ENCODE measurements around the gene EIF3A.

Gene EIF3A

DNA sequence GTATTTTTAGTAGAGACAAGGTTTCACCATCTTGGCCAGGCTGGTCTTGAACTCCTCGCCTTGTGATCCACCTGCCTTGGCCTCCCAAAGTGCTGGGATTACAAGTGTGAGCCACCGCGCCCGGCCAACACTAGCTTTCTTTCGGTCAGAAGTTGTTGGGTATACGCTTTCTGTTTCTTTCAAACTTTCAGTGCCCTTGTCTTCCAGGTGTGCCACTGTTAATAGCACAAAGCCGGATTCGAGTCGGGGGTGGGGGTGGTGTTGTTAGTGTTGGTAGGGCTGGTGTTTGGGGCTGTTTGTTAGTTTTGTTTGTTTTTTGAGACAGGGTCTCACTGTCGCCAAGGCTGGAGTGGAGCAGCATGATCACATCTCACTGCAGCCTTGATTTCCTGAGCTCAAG, 84.9 kb downstream of the EIF3A start:
- no peak overlapping the region for H3K9ac ChIP-seq (ENCODE audit: insufficient read length)
- no peak overlapping the region for H3K27ac ChIP-seq
- no peaks in the 10 kb centered on the region for H3K36me3 ChIP-seq (ENCODE audit: insufficient read depth, low read length)
- H3K4me3 ChIP-seq, result no peak overlapping the region
- DNase-seq (ENCODE audit: low read depth, low spot score), result no peak
- TF ChIP-seq FOXP2 (optimal IDR thresholded peaks at IDR 0.05; ENCODE audit: control extremely low read depth, extremely low read length, insufficient read depth), result no peak
- no peak for TF ChIP-seq EZH2 (IDR thresholded peaks at IDR 0.05)
- TF ChIP-seq POLR2AphosphoS5 (IDR thresholded peaks at IDR 0.05; ENCODE audit: borderline replicate concordance, low read depth, low read length), result no peak
- no peaks in the 10 kb centered on the region for H3K9me3 ChIP-seq (ENCODE audit: low read depth, low read length)

DNA sequence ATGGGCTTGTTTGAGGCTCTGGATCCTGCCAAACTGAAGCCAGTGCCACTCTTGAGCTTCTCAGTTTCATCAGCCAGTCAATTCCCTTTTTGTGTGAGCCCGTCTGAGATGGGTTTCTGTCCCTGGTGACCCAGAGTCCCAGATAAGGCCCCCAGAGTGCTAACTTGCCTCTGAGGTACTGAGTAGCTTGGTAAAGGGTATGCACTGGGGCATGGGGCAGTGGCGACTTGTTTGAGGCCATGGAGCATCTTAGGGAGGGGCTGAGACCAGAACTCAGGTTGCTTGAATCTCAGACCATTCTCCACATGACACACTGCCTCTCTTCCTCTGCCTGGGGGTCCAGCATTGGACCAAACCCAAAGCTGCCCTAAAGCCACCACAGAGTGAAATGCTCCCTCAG, 86.3 kb downstream of the EIF3A start:
- Histone ChIP-seq H3K9ac (ENCODE audit: insufficient read length) (no peak overlapping the region), H3K27ac (no peak overlapping the region), H3K9me3 (ENCODE audit: low read depth, low read length) (no peaks in the 10 kb centered on the region), H3K4me3 (no peak overlapping the region), H3K36me3 (ENCODE audit: insufficient read depth, low read length) (no peaks in the 10 kb centered on the region)
- no peak for DNase-seq (ENCODE audit: low read depth, low spot score)
- TF ChIP-seq FOXP2 (optimal IDR thresholded peaks at IDR 0.05; ENCODE audit: control extremely low read depth, extremely low read length, insufficient read depth), result no peak
- no peak for TF ChIP-seq EZH2 (IDR thresholded peaks at IDR 0.05)
- no peak for TF ChIP-seq POLR2AphosphoS5 (IDR thresholded peaks at IDR 0.05; ENCODE audit: borderline replicate concordance, low read depth, low read length)

DNA sequence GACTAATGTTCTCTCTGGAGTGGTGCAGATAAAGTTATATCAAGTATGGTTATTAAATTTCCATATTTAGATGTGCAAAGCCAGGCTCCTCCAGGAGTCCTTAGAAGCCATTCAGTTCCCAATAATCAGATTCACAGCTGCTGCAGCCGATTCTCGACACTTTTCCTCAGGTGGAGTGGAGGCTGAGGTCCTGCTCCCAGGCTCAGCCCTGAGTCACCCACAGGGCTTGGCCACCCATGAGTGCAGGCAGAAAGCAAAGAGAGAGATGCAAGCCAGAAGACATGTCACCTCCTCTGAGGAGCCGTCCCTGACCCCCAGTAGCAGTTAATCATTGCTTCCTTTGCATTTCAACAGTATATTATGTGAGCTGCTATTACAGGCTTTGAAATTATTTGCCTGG, 87.4 kb downstream of the EIF3A start:
- no peak overlapping the region for H3K27ac ChIP-seq
- TF ChIP-seq POLR2AphosphoS5 (IDR thresholded peaks at IDR 0.05; ENCODE audit: borderline replicate concordance, low read depth, low read length) (no peak), FOXP2 (optimal IDR thresholded peaks at IDR 0.05; ENCODE audit: control extremely low read depth, extremely low read length, insufficient read depth) (no peak), EZH2 (IDR thresholded peaks at IDR 0.05) (no peak)
- no peak overlapping the region for H3K4me3 ChIP-seq
- no peaks in the 10 kb centered on the region for H3K36me3 ChIP-seq (ENCODE audit: insufficient read depth, low read length)
- no peak for DNase-seq (ENCODE audit: low read depth, low spot score)
- no peaks in the 10 kb centered on the region for H3K9me3 ChIP-seq (ENCODE audit: low read depth, low read length)
- no peak overlapping the region for H3K9ac ChIP-seq (ENCODE audit: insufficient read length)

DNA sequence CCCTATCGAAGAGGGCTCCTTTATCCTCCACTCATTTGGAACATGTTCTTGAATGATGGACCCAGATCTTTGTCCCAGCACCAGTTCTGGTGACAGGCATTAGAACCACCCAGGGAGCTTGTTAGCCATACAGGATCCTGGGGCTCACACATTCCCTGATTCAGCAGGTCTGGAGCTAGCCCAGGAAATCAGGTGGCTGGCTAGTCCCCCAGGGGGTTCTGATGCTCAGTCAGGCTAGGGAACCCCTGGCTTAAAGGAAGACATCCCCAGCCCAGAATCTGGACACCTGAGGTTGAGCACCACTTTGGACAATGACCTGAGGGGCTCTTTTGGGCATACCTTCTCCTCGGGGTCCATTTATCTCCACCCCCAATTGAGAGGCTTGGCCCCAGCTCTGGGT, 88.1 kb downstream of the EIF3A start:
- no peak overlapping the region for H3K27ac ChIP-seq
- DNase-seq (ENCODE audit: low read depth, low spot score), result no peak

DNA sequence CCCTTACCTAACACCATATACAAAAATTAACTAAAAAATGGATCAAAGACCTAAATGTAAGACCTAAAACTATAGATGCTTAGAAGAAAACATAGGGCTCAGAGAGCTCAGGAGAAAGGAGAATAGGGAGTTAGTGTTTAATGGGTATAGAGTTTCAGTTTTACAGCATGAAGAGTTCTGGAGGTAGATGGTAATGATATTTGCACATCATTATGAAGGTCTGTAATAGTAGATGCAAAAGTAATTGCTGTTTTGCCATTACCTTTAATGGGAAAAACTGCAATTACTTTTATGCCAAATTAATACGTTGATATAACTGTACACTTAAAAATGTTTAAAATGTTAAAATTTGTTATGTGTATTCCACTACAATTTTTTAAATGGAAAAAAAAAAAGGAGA, 90.3 kb downstream of the EIF3A start:
- Histone ChIP-seq H3K27ac (no peak overlapping the region), H3K9ac (ENCODE audit: insufficient read length) (no peak overlapping the region), H3K9me3 (ENCODE audit: low read depth, low read length) (no peaks in the 10 kb centered on the region), H3K4me3 (no peak overlapping the region), H3K36me3 (ENCODE audit: insufficient read depth, low read length) (no peaks in the 10 kb centered on the region)
- DNase-seq (ENCODE audit: low read depth, low spot score), result no peak
- TF ChIP-seq FOXP2 (optimal IDR thresholded peaks at IDR 0.05; ENCODE audit: control extremely low read depth, extremely low read length, insufficient read depth) (no peak), EZH2 (IDR thresholded peaks at IDR 0.05) (no peak), POLR2AphosphoS5 (IDR thresholded peaks at IDR 0.05; ENCODE audit: borderline replicate concordance, low read depth, low read length) (no peak)

More for the DNA sequence above, 88.1 kb downstream of the EIF3A start:
- no peak overlapping the region for H3K9ac ChIP-seq (ENCODE audit: insufficient read length)
- no peak overlapping the region for H3K4me3 ChIP-seq
- no peaks in the 10 kb centered on the region for H3K36me3 ChIP-seq (ENCODE audit: insufficient read depth, low read length)
- H3K9me3 ChIP-seq (ENCODE audit: low read depth, low read length), result no peaks in the 10 kb centered on the region
- TF ChIP-seq EZH2 (IDR thresholded peaks at IDR 0.05), result no peak
- TF ChIP-seq POLR2AphosphoS5 (IDR thresholded peaks at IDR 0.05; ENCODE audit: borderline replicate concordance, low read depth, low read length), result no peak
- no peak for TF ChIP-seq FOXP2 (optimal IDR thresholded peaks at IDR 0.05; ENCODE audit: control extremely low read depth, extremely low read length, insufficient read depth)

DNA sequence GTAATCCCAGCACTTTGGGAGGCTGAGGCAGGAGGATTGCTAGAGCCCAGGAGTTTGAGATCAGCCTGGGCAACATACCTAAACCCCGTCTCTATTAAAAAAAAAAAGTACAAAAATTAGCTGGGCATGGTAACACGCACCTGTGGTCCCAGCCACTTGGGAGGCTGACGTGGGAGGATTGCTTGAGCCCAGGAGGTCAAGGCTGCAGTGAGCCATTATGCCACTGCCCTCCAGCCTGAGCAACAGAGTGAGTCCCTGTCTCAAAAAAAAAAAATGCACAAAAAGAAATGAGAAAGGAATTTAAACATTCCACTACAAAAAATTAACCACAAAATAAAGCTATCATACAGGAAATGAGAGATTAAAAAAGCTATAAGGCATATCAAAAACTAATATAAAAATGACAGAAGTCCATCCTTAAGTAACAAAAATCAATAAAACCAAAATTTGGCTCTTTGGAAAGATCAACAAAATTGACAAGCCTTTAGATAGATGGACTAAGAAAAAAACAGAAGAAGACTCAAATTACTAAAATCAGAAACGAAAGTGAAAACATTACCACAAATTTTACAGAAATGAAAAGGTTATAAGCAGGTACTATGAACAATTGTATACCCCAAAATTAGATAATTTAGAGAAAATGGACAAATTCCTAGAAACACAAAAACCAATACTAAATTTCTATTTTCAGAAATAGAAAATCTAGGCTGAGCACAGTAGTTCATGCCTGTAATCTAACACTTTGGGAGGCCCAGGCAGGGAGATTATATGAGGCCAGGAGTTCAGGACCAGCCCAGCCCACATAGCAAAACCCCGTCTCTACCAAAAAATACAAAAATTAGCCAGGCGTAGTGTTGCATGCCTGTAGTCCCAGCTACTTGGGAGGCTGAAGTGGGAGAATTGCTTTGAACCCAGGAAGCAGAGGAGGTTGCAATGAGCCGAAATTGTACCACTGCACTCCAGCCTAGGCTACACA, 93.5 kb downstream of the EIF3A start:
- H3K27ac ChIP-seq, result no peak overlapping the region
- H3K36me3 ChIP-seq (ENCODE audit: insufficient read depth, low read length), result no peaks in the 10 kb centered on the region
- no peak overlapping the region for H3K4me3 ChIP-seq
- no peak overlapping the region for H3K9ac ChIP-seq (ENCODE audit: insufficient read length)
- H3K9me3 ChIP-seq (ENCODE audit: low read depth, low read length), result no peaks in the 10 kb centered on the region
- no peak for DNase-seq (ENCODE audit: low read depth, low spot score)
- TF ChIP-seq POLR2AphosphoS5 (IDR thresholded peaks at IDR 0.05; ENCODE audit: borderline replicate concordance, low read depth, low read length), result no peak
- TF ChIP-seq FOXP2 (optimal IDR thresholded peaks at IDR 0.05; ENCODE audit: control extremely low read depth, extremely low read length, insufficient read depth), result no peak
- no peak for TF ChIP-seq EZH2 (IDR thresholded peaks at IDR 0.05)

DNA sequence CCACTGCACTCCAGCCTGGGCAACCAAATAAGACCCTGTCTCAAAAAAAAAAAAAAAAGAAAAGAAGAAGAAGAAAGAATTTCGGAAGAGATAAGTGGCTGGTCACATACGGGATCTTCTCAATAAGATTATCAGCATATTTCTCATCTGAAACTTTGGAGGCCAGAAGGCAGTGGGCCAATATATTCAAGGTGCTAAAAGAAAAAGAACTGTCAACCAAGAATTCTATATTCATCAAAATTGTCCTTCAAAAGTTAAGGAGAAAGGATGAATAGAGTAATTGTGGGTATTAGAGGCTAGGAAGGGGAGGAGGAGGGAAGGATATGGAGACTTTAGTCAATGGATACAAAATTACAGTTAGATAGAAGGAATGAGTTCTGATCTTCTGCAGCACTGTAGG, 95.0 kb downstream of the EIF3A start:
- H3K9ac ChIP-seq (ENCODE audit: insufficient read length), result no peak overlapping the region
- no peak overlapping the region for H3K4me3 ChIP-seq
- H3K9me3 ChIP-seq (ENCODE audit: low read depth, low read length), result no peaks in the 10 kb centered on the region
- no peak for DNase-seq (ENCODE audit: low read depth, low spot score)
- no peak overlapping the region for H3K27ac ChIP-seq
- no peak for TF ChIP-seq FOXP2 (optimal IDR thresholded peaks at IDR 0.05; ENCODE audit: control extremely low read depth, extremely low read length, insufficient read depth)
- no peak for TF ChIP-seq POLR2AphosphoS5 (IDR thresholded peaks at IDR 0.05; ENCODE audit: borderline replicate concordance, low read depth, low read length)
- no peak for TF ChIP-seq EZH2 (IDR thresholded peaks at IDR 0.05)
- H3K36me3 ChIP-seq (ENCODE audit: insufficient read depth, low read length), result no peaks in the 10 kb centered on the region
